Colonic mucosa (tissue), 4 donors: Measurements from ENCODE around the gene ANXA1. TPM values are rescaled to one million over a fixed set of nuclear protein-coding genes. Genes with fewer than 3 reads are reported as not detected.
"Not testable (repeated sequence)": the region's sequence is repeated elsewhere in the genome, so short reads cannot be mapped to it uniquely, and the experiment has no call there.

ENCODE experiments used
- DNase-seq: peaks from one replicate; pipeline ENCODE4 v3.0.0-alpha.2; 2020
- H3K27ac ChIP-seq: fragments of 200-600 bp; one replicate; pipeline ENCODE4 v1.8.0; 2021
- H3K27me3 ChIP-seq: fragments of 200-600 bp; one replicate; pipeline ENCODE4 v1.8.0; 2021
- H3K36me3 ChIP-seq: fragments of 200-600 bp; one replicate; pipeline ENCODE4 v1.8.0; 2021
- H3K4me1 ChIP-seq: fragments of 200-600 bp; one replicate; pipeline ENCODE4 v1.8.0; 2021; ENCODE audit warnings: mild to moderate bottlenecking
- H3K4me3 ChIP-seq: fragments of 200-600 bp; one replicate; pipeline ENCODE4 v1.8.0; 2021
- H3K9ac ChIP-seq, 2 donors: one replicate each; pipeline ENCODE4 v1.7.0; 2013; ENCODE audit warnings: control low read depth in 2 of 2, low read depth in 2 of 2, low read length in 2 of 2
- H3K9me3 ChIP-seq: fragments of 200-600 bp; one replicate; pipeline ENCODE4 v1.8.0; 2021
- intact Hi-C: fragments of 100-400 bp; cut with DNase I; formaldehyde crosslinking; loops from one replicate; pipeline ENCODE4 v1.14.1; 2022
- total RNA-seq, 2 donors: library from RNA; stranded (reverse); fragmentation: NEBNext Ultra II Directional in 1 of 2; extraction: Animal tissue kit (Norgen Biotek cat#: 25700) in 1 of 2; gene quantifications; one replicate each; pipeline ENCODE4 v1.2.1, GENCODE V29; 2021
- TF ChIP-seq, protein P1 (sequence below): fragments of 200-600 bp; IDR thresholded peaks from one replicate; pipeline ENCODE4 v1.8.0; 2022; ENCODE audit warnings: antibody characterized with exemption, mild to moderate bottlenecking
- donor health status: healthy.
- donor health status: DM: no; HTN: no; CAD: no.
- donor health status: DM: no; HTN: no; CAD: no.

The ANXA1 gene
- 10 to 100 TPM; 19.7 to 58.2 TPM for total RNA-seq

DNA sequence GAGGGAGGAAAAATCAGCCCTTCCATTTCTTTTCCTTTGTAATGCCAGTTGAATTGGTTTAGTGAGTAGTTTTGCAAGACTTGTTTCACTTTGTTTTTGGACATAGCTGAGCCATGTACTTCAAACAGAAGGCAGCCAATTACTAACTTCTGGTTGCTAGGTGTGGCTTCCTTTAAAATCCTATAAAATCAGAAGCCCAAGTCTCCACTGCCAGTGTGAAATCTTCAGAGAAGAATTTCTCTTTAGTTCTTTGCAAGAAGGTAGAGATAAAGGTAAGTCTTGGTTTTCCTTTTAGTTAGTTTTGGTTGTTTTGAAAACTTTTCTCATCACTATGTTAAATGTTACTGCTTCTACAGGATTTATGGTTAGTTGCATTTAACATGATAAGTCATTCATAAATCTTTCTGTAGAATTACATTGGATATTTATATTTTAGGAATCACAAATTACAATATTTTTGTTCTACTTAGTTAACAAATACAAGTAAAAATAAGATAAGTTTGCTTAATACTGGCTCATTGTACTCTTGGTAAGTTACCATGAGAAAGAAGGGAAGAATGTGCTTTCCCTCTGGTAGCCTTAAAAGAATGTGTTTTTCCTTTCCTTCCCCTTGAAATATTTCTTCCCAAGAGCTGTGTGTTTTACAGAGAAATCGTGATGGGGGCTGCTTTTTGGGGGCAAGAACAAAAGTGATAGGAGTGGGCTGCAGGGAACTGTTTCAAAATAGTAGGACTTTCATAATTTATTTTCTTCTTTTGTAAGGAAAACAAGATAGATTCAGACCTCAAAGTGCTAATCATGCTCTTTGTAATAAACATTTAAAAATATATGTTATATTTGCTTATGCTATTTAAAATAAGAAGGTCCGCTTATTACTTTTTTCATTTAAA lies at the start of gene ANXA1:
Gene ANXA1 (plus strand): TSS at position 213 of the 890 bp plus-strand sequence. CDS start 6,671 bp downstream, outside the sequence.
- peak within 1 kb of the TSS in 1 of 2 donors; percentile 62 for H3K9ac ChIP-seq
- intact Hi-C loops: no loop called here
- no peaks in the 10 kb centered on the region for H3K27me3 ChIP-seq
- no peaks in the 10 kb centered on the region for H3K4me1 ChIP-seq
- peak within 1 kb of the TSS; percentile 32 for H3K27ac ChIP-seq
- H3K4me3 ChIP-seq: peak within 1 kb of the TSS; percentile 23
- peak; percentile 34 for DNase-seq
- TF ChIP-seq, protein P1, sequence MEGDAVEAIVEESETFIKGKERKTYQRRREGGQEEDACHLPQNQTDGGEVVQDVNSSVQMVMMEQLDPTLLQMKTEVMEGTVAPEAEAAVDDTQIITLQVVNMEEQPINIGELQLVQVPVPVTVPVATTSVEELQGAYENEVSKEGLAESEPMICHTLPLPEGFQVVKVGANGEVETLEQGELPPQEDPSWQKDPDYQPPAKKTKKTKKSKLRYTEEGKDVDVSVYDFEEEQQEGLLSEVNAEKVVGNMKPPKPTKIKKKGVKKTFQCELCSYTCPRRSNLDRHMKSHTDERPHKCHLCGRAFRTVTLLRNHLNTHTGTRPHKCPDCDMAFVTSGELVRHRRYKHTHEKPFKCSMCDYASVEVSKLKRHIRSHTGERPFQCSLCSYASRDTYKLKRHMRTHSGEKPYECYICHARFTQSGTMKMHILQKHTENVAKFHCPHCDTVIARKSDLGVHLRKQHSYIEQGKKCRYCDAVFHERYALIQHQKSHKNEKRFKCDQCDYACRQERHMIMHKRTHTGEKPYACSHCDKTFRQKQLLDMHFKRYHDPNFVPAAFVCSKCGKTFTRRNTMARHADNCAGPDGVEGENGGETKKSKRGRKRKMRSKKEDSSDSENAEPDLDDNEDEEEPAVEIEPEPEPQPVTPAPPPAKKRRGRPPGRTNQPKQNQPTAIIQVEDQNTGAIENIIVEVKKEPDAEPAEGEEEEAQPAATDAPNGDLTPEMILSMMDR: no peak
- no peaks in the 10 kb centered on the region for H3K9me3 ChIP-seq
- H3K36me3 ChIP-seq: no peaks in the 10 kb centered on the region

DNA sequence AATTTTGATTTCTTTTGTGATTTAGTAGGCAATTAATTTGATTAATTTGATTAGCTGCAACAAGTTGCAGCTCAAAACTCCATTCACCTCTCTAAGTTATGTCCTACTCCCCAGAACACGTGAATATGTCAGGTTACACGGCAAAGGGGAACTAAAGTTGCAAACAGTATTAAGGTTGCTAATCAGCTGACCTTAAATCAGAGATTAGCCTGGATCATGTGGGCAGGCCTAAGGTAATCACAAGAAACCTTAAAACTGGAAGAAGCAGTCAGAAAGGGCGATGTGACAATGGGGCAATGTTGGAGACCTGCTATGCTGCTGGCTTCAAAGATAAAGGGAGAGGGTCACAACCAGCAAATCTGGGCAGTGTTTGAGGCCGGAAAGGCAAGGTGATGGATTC lies 47.3 kb upstream of the ANXA1 start:
- TF ChIP-seq, protein P1: no peak
- H3K27me3 ChIP-seq: no peaks in the 10 kb centered on the region
- no peak overlapping the region for H3K27ac ChIP-seq
- H3K4me3 ChIP-seq: no peak overlapping the region
- intact Hi-C loops: no loop called here
- no peaks in the 10 kb centered on the region for H3K36me3 ChIP-seq
- DNase-seq: no peak
- H3K9me3 ChIP-seq: no peaks in the 10 kb centered on the region
- H3K4me1 ChIP-seq: no peaks in the 10 kb centered on the region
- no peak overlapping the region for H3K9ac ChIP-seq

DNA sequence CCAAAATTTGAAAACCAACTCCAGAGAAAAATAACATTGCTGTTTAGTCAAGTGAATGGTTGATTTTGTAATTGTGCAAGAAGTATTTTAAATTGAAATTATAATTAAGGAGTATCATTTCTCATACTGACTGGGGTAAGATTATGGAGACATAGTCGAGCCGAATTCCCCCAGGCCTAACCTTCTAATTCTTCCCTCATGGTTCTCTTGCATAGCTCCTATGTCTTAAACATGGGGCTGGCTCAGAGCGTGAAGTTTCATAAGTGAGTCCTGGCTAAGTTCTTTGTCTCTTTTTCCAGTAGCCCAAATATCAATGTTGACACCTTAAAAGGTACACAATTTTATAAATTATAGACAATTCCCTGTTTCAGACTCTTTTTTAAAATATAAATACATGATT lies 46.7 kb upstream of the ANXA1 start:
- Histone ChIP-seq H3K9ac (no peak overlapping the region), H3K4me1 (no peaks in the 10 kb centered on the region), H3K4me3 (no peak overlapping the region), H3K36me3 (no peaks in the 10 kb centered on the region), H3K27me3 (no peaks in the 10 kb centered on the region), H3K9me3 (no peaks in the 10 kb centered on the region), H3K27ac (no peak overlapping the region)
- TF ChIP-seq, protein P1: no peak
- intact Hi-C loops: no loop called here
- DNase-seq: no peak

DNA sequence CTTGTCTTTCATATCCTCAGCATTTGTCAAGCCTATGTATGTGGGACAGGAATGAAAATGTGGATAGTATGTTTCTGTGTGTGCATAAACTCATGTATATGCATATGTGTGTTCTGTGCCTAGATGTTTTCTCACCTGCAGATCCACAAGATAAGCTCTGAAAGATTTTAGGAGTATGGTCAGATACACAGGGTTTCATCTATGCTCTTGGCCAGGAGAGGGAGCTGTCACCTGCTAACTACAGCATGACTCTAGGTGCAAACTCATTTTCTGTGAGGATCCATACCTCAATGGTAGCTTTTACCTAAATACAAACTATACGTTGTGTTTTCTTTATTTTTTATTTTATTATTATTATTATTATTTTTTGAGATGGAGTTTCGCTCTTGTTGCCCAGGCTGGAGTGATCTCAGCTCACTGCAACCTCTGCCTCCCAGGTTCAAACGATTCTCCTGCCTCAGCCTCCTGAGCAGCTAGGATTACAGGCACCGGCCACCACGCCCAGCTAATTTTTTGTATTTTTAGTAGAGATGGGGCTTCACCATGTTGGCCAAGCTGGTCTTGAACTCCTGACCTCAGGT lies 44.1 kb upstream of the ANXA1 start:
- not testable (repeated sequence) for H3K4me3 ChIP-seq, H3K9me3 ChIP-seq, H3K9ac ChIP-seq, H3K4me1 ChIP-seq, H3K27me3 ChIP-seq, H3K36me3 ChIP-seq, H3K27ac ChIP-seq
- TF ChIP-seq, protein P1: peak; percentile 63
- intact Hi-C loops: loop anchor here (2.0 kb wide), 1 partner anchor 77 kb away; no protein-coding TSS in a partner anchor
- peak; percentile 66 for DNase-seq

GRCh38 chr9:73114058-73114457 lies 37.6 kb upstream of the ANXA1 start:
- Histone ChIP-seq H3K4me1 (no peaks in the 10 kb centered on the region), H3K4me3 (no peak overlapping the region), H3K27me3 (no peaks in the 10 kb centered on the region), H3K9me3 (no peaks in the 10 kb centered on the region), H3K27ac (no peak overlapping the region), H3K9ac (no peak overlapping the region), H3K36me3 (no peaks in the 10 kb centered on the region)
- TF ChIP-seq, protein P1: no peak
- intact Hi-C loops: no loop called here
- DNase-seq: no peak
